Measurements from ENCODE around the gene WNT7A. TPM values are rescaled to one million over a fixed set of nuclear protein-coding genes. Genes with fewer than 3 reads are reported as not detected.
A peak's percentile ranks its signal among the peaks of the same experiment; 100 is the strongest.

Gene WNT7A
- total RNA-seq, 1 experiment from 2014 or later = 0.34 TPM

DNA sequence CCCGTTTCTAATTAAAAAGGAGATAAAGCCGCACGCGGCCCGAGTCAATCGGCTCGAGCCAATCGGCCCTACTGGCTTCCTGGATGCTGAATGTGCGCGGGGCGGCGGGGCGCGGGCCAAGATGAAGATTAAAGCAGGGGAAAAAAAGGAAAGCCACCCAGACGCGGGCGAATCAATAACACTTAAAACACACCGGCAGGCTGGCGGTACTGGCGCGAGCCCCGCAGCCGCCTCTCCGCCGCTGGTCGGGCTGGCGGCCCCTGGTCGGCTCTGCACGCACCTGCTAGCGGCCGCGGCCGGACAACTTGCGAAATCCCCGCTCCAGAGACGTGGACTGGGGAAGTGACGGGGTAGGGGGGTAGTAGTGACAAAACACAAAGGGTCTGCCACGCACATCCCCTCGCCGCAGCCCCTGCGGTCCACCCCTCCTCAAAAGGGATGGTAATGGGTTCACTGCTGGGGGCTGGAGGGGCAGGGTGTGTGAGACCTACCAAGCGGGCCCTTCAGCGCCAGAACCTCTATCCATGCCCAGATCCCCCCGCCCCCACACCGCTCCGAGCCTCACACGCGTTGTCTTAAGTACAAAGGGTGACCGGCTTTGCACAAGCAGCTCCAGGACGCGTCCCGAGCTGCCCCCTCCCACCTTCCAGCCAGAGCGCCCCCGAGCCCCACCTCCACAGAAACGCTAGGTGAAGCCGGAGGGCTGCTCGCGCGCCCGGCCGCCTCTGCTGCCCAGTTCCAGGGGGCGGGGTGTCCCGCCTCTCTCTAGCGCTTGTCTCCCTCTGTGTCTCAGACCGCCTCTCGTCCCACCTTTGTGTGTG lies 1.4 kb downstream of the WNT7A start:
- Histone ChIP-seq H3K4me2 (ENCODE audit: low read length) (peak overlapping the region; percentile 85), H3K9me3 (ENCODE audit: control insufficient read depth in 1 of 2, insufficient read depth in 1 of 2, low read depth in 1 of 2, low read length in 2 of 2) (no peaks in the 10 kb centered on the region), H2AFZ (ENCODE audit: low read depth, low read length, poor library complexity, severe bottlenecking) (peak overlapping the region; percentile 18), H3K9ac (ENCODE audit: low read length) (peak overlapping the region; percentile 17; the same call in 1 of the 2 replicates), H3K4me1 (ENCODE audit: control insufficient read depth in 1 of 2, insufficient read depth in 2 of 2, low read length in 2 of 2) (peaks cover 5 to 33% of the 10 kb centered on the region in 2 experiments; a peak in 3 of 4 replicates), H3K79me2 (ENCODE audit: insufficient read depth, low read length) (no peaks in the 10 kb centered on the region), H3K27me3 (ENCODE audit: insufficient read depth, low read length) (peaks cover 33% of the 10 kb centered on the region), H3K27ac (ENCODE audit: low read depth, low read length) (no peak overlapping the region), H3K36me3 (ENCODE audit: control insufficient read depth in 1 of 2, insufficient read depth in 2 of 2, low read length in 2 of 2) (no peaks in the 10 kb centered on the region), H3K9me2 (ENCODE audit: insufficient read depth) (no peaks in the 10 kb centered on the region), H3K4me3 (replicated peaks in 1 of 2; ENCODE audit: low read depth in 1 of 2, low read length in 2 of 2) (peak overlapping the region; percentile 49 to 63), H4K20me1 (ENCODE audit: insufficient read depth) (no peaks in the 10 kb centered on the region)
- ChIA-PET POLR2A (no interaction called here), CTCF (interaction anchor here (15.0 kb wide), 1 partner anchor 222 kb away, joined by 297 read pairs; no protein-coding TSS in a partner anchor), RAD21 (ENCODE audit: low non-redundant PET in 1 of 2, low total read pairs in 2 of 2, uncharacterized antibody in 2 of 2, unreplicated experiment in 2 of 2) (interaction anchor here in 1 of 2 experiments (1.1 kb wide), 1 partner anchor 221 kb away, joined by 3 read pairs; no protein-coding TSS in a partner anchor)
- peak; percentile 52 for ATAC-seq
- no peak for DNase-seq (ENCODE audit: low read depth, low spot score)
- TF ChIP-seq ZFX (IDR thresholded peaks at IDR 0.05) (no peak), SRF (IDR thresholded peaks at IDR 0.05; ENCODE audit: low read depth) (no peak), CBX3 (IDR thresholded peaks at IDR 0.05; ENCODE audit: low read depth) (no peak), YY1 (IDR thresholded peaks at IDR 0.05; ENCODE audit: extremely low read depth, insufficient replicate concordance, low read depth, low read length) (no peak), TCF7L2 (IDR thresholded peaks at IDR 0.05; ENCODE audit: borderline replicate concordance, extremely low read depth, insufficient read depth, insufficient read length) (peak; percentile 62)
- TF ChIP-seq, protein P1, sequence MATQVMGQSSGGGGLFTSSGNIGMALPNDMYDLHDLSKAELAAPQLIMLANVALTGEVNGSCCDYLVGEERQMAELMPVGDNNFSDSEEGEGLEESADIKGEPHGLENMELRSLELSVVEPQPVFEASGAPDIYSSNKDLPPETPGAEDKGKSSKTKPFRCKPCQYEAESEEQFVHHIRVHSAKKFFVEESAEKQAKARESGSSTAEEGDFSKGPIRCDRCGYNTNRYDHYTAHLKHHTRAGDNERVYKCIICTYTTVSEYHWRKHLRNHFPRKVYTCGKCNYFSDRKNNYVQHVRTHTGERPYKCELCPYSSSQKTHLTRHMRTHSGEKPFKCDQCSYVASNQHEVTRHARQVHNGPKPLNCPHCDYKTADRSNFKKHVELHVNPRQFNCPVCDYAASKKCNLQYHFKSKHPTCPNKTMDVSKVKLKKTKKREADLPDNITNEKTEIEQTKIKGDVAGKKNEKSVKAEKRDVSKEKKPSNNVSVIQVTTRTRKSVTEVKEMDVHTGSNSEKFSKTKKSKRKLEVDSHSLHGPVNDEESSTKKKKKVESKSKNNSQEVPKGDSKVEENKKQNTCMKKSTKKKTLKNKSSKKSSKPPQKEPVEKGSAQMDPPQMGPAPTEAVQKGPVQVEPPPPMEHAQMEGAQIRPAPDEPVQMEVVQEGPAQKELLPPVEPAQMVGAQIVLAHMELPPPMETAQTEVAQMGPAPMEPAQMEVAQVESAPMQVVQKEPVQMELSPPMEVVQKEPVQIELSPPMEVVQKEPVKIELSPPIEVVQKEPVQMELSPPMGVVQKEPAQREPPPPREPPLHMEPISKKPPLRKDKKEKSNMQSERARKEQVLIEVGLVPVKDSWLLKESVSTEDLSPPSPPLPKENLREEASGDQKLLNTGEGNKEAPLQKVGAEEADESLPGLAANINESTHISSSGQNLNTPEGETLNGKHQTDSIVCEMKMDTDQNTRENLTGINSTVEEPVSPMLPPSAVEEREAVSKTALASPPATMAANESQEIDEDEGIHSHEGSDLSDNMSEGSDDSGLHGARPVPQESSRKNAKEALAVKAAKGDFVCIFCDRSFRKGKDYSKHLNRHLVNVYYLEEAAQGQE (IDR thresholded peaks at IDR 0.05; ENCODE audit: low read depth) = no peak
- TF ChIP-seq, protein P2, sequence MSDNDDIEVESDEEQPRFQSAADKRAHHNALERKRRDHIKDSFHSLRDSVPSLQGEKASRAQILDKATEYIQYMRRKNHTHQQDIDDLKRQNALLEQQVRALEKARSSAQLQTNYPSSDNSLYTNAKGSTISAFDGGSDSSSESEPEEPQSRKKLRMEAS (IDR thresholded peaks at IDR 0.05) = no peak
- TF ChIP-seq, protein P3, sequence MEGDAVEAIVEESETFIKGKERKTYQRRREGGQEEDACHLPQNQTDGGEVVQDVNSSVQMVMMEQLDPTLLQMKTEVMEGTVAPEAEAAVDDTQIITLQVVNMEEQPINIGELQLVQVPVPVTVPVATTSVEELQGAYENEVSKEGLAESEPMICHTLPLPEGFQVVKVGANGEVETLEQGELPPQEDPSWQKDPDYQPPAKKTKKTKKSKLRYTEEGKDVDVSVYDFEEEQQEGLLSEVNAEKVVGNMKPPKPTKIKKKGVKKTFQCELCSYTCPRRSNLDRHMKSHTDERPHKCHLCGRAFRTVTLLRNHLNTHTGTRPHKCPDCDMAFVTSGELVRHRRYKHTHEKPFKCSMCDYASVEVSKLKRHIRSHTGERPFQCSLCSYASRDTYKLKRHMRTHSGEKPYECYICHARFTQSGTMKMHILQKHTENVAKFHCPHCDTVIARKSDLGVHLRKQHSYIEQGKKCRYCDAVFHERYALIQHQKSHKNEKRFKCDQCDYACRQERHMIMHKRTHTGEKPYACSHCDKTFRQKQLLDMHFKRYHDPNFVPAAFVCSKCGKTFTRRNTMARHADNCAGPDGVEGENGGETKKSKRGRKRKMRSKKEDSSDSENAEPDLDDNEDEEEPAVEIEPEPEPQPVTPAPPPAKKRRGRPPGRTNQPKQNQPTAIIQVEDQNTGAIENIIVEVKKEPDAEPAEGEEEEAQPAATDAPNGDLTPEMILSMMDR (IDR thresholded peaks at IDR 0.05 in 2 of 3, conservative IDR thresholded peaks at IDR 0.05 in 1 of 3; ENCODE audit: borderline replicate concordance in 1 of 3, insufficient read depth in 1 of 3, low read depth in 2 of 3, low read length in 2 of 3) = no peak
- intact Hi-C loops (cut with micrococcal nuclease) = loop anchor here (5.0 kb wide), 1 partner anchor 206 kb away; no protein-coding TSS in a partner anchor
- BruUV-seq (replicated peaks) = no TSS peak
